GM06990 (cell line): ENCODE measurements around the gene INPP5E.

Experiments used
- DNase-seq: peaks from one replicate; pipeline ENCODE4 v3.0.0-alpha.2; 2011; ENCODE audit not compliant: insufficient read length; ENCODE audit errors: extremely low read depth
- H3K27me3 ChIP-seq: replicated peaks from 2 replicates; pipeline ENCODE4 v1.6.0; 2011; ENCODE audit warnings: low read length; ENCODE audit not compliant: control insufficient read depth, insufficient read depth
- H3K36me3 ChIP-seq: 2 replicates; pipeline ENCODE4 v1.5.1; 2011; ENCODE audit warnings: low read length; ENCODE audit not compliant: control insufficient read depth, insufficient read depth
- H3K4me3 ChIP-seq: replicated peaks from 2 replicates; pipeline ENCODE4 v1.5.1; 2011; ENCODE audit warnings: low read depth, mild to moderate bottlenecking, control low read depth, low read length
- TF ChIP-seq, protein P1 (sequence below): IDR thresholded peaks from 2 replicates; pipeline ENCODE4 v1.5.1; 2011; ENCODE audit warnings: low read length, control low read depth, mild to moderate bottlenecking, inconsistent platforms; ENCODE audit not compliant: insufficient read depth, poor library complexity, severe bottlenecking

INPP5E gene

DNA sequence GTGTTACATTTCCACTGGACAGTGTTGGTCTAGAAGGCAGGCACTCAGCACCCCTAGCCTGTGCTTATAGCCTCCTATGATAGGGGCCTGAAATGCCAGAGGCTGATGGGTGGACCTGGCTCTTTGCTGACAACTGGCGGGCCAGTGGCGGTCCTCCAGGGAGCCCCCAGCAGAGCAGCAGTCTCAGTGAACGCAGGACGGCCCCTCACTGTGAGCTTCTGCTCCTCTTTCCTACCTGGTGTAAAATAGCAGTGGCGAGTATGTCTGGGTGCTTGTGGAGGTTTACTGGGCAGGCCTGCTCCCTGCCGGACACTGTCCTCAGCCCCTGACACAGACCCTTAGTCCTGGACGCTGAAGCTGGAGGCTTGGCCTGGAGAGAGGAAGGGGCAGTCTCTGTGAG lies 46.5 kb upstream of the INPP5E start:
- Histone ChIP-seq H3K27me3 (no peaks in the 10 kb centered on the region; the same call in 1 of the 2 replicates), H3K4me3 (no peak overlapping the region), H3K36me3 (no peaks in the 10 kb centered on the region)
- TF ChIP-seq, protein P1, sequence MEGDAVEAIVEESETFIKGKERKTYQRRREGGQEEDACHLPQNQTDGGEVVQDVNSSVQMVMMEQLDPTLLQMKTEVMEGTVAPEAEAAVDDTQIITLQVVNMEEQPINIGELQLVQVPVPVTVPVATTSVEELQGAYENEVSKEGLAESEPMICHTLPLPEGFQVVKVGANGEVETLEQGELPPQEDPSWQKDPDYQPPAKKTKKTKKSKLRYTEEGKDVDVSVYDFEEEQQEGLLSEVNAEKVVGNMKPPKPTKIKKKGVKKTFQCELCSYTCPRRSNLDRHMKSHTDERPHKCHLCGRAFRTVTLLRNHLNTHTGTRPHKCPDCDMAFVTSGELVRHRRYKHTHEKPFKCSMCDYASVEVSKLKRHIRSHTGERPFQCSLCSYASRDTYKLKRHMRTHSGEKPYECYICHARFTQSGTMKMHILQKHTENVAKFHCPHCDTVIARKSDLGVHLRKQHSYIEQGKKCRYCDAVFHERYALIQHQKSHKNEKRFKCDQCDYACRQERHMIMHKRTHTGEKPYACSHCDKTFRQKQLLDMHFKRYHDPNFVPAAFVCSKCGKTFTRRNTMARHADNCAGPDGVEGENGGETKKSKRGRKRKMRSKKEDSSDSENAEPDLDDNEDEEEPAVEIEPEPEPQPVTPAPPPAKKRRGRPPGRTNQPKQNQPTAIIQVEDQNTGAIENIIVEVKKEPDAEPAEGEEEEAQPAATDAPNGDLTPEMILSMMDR: no peak
- DNase-seq: no peak

GRCh38 chr9:136485049-136486045 lies 45.7 kb upstream of the INPP5E start:
- H3K36me3 ChIP-seq: no peaks in the 10 kb centered on the region
- no peak overlapping the region for H3K4me3 ChIP-seq
- peak; percentile 61 for DNase-seq
- TF ChIP-seq, protein P1: peak; percentile 86
- no peaks in the 10 kb centered on the region; the same call in 1 of the 2 replicates for H3K27me3 ChIP-seq

DNA sequence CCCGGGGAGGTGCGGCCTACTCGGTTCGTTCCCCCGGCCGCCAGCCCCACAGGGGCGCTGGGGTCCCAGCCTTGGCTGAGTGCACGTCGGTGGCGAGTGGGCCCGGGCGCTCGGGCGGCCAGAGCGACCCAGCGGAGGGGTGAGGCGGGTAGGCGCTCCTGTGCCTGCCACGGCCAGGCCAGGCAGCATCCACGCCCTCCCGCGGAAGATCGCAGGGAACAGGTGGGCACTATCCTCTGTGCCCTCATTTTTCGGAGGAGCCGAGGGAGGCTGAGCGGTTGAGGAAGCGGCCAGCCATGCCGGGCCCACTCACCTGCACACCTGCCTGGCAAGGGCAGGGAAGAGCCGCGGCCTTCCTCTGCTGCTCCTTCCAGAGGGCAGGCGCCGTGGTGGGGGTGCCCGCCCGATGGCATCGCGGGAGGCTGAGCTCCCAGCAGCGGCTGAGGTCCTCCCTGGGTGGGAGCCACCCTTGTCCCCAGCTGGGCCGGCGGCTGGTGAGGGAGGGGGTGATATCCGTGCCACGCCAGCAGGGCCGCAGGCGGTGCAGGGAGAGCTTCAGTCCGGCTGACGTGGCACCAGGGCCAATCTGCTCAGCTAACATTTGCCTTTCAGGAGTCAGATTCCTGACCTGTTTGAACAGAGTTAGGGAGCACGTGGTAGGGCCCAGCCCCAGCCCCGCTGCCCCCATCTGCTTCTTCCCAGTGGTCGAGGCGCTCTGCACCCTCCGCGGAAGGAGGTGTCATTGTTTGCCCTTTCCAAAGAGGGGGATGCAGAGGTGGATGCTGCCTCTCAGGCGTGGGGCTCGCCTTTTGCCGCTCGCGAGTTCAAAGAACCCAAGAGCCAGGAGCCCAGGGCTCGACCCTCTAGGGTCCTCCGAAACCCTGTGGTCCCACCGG lies 44.8 kb upstream of the INPP5E start:
- Histone ChIP-seq H3K36me3 (peaks cover 4% of the 10 kb centered on the region), H3K27me3 (no peaks in the 10 kb centered on the region; the same call in 1 of the 2 replicates), H3K4me3 (peak overlapping the region; percentile 76)
- TF ChIP-seq, protein P1: no peak
- peak; percentile 38 for DNase-seq

DNA sequence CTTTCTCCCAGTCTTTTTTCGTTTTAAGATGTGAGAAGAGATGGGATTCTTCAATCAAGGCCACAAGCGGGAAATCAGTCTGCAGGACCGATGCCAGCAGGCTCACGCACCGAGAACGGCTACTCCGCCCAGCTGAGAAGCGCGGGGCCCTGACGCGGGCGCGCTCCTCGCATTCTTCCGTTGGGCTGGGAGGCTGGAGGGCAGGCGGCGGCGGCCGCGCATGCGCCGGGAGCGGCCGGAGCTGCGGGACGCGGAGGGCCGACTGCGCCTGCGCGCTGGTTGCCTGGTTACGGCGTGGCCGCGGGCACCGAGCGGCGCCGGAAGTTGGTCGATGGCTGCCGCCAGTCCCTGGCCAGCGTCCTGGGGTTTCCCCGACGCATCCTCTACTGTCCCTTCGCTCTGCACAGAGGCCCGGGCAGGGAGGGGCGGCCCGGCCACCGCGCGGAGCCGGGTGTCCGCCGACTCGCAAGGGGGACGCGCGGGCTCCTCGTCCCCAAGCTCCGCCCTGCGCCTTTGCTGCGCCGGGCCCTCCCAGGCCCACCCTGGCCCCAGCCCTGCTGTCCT lies 44.0 kb upstream of the INPP5E start:
- DNase-seq: peak; percentile 93
- Histone ChIP-seq H3K27me3 (no peaks in the 10 kb centered on the region; the same call in 1 of the 2 replicates), H3K4me3 (peak overlapping the region; percentile 76), H3K36me3 (peaks cover 4% of the 10 kb centered on the region)
- TF ChIP-seq, protein P1: no peak

DNA sequence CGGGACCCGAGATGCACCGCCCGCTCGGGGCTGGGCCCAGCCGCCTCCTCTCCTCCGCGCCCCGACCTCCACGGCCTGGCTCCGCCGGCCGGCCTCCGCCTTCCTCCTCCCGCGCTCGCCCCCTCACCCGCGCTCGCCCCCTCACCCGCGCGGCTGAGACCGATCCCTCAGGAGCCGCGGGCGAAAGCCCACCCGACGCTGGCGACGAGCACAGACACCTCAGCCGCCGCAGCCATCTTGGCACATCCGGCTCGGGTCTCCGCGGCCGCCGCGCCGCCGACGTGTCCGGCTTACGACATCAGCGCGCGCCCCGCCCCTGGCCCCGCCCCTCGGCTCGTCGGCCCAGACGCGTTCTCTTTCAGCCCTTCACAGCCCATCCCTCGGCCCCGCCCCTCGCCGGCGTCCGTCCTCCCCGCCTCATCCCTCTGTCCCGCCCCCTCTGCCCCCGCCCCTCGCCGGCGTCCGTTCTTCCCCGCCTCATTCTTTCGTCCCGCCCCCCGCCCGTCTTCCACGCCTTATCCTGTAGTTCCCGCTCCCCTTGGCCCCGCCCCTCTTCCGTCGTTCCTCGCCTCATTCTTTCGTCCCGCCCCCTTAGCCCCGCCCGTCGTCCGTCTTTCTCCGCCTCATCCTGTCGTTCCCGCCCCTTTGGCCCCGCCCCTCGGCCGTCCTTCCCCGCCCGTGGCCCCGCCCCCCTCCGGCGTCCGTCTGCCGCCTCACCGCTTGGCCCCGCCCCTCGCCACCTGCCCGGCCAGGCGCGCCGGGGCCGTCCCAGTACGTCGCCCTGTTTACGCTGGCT lies 43.3 kb upstream of the INPP5E start, which contains the start of gene SEC16A:
SEC16A (minus strand) TSS at position 248 of the 796 bp plus-strand sequence. CDS start 5,425 bp downstream, outside the sequence.
- TF ChIP-seq, protein P1: no peak
- DNase-seq: peak; percentile 98

More for the DNA sequence above, 43.3 kb upstream of the INPP5E start, which contains the start of gene SEC16A:
- Histone ChIP-seq H3K4me3 (peak within 1 kb of the TSS; percentile 83), H3K27me3 (no peaks in the 10 kb centered on the region; the same call in 1 of the 2 replicates), H3K36me3 (peaks cover 4% of the 10 kb centered on the region)
